ENCODE results near the gene LCA5L.

GRCh38 chr21:39379986-39380891 is 65.3 kb downstream of the LCA5L start:
- TF ChIP-seq EZH2 (IDR thresholded peaks at IDR 0.05; ENCODE audit: insufficient read depth, low read length) (no peak), CTCF (IDR thresholded peaks at IDR 0.05; ENCODE audit: insufficient read depth, low read depth, low read length) (no peak)
